HL-60 (cell line): ENCODE data around the gene IBTK.
"Not testable (repeated sequence)": the region's sequence is repeated elsewhere in the genome, so short reads cannot be mapped to it uniquely, and the experiment has no call there.

Experiments
- DNase-seq, 2 experiments: peaks; one replicate each; pipeline ENCODE4 v3.0.0-alpha.2; 2010 to 2020; ENCODE audit warnings: low read depth in 1 of 2, low spot score in 1 of 2
- H3K27ac ChIP-seq: fragments of 250-450 bp; sonication (Bioruptor Pico); replicated peaks from 2 replicates; pipeline ENCODE4 v1.5.1; 2020; ENCODE audit warnings: mild to moderate bottlenecking, moderate library complexity
- H3K27me3 ChIP-seq: fragments of 250-450 bp; sonication (Bioruptor Pico); 2 replicates; pipeline ENCODE4 v1.5.1; 2021; ENCODE audit warnings: mild to moderate bottlenecking, moderate library complexity; ENCODE audit not compliant: insufficient read depth, poor library complexity, severe bottlenecking
- H3K4me3 ChIP-seq: replicated peaks from 2 replicates; pipeline ENCODE4 v1.5.1; 2011; ENCODE audit warnings: mild to moderate bottlenecking, control low read depth, low read length; ENCODE audit not compliant: insufficient read depth
- CTCF ChIP-seq: IDR thresholded peaks from one replicate; pipeline ENCODE4 v1.5.1; 2011; ENCODE audit warnings: low read length, control low read depth, inconsistent platforms; ENCODE audit not compliant: insufficient read depth
- GABPA ChIP-seq: IDR thresholded peaks from 2 replicates; pipeline ENCODE4 v1.6.1; 2012; ENCODE audit warnings: low read depth
- POLR2AphosphoS5 ChIP-seq: IDR thresholded peaks from 2 replicates; pipeline ENCODE4 v1.6.1; 2012; ENCODE audit warnings: low read depth
- REST ChIP-seq: IDR thresholded peaks from 2 replicates; pipeline ENCODE4 v1.6.1; 2012; ENCODE audit warnings: low read depth; ENCODE audit not compliant: insufficient replicate concordance
- SPI1 ChIP-seq: IDR thresholded peaks from 2 replicates; pipeline ENCODE4 v1.6.1; 2012; ENCODE audit warnings: low read depth, mild to moderate bottlenecking, borderline replicate concordance

Gene IBTK

DNA sequence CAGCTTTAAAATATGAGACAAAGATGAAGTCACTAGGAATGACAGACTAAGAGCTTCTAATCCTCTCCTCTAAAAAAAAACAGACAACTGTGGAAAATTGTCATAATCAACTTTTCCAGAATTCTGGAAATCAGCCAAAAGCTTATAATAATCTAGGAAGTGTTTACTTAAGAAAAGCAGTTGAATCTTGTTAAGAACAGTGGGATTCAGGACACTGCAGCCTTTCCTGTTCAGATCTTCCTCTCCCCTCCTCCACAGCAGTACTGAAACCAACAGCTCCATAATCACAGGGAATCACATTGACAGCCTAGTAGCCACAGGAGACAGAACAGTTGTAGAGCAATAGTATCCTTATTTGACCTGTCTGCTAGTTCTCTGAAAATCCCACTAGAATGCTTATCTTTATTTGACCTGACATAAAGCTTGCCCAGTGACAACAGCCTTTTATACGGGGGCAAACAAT, 41.6 kb downstream of the IBTK start:
- no peak for DNase-seq
- no peak overlapping the region for H3K27ac ChIP-seq

DNA sequence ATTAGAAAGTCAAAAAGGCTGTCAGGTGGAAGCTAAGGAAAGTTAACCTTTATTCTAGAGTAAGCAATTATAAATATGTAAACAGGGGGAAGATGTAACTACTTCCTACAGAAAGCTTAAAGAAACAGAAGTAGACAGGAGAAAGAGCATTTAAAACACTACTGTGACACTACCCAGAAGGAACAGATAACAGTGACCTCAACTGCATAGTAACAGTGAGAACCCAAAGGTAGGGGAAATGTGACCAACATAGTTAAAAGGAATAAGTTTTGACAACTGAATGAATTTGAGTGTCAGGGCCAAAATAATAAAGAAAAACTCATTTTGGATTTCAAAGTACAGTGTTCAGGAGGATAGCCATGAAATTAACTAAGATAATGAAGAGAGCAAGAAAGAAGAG, 43.5 kb downstream of the IBTK start:
- DNase-seq = no peak
- Histone ChIP-seq H3K27ac (no peak overlapping the region), H3K4me3 (no peak overlapping the region), H3K27me3 (no peaks in the 10 kb centered on the region)
- no peak for TF ChIP-seq GABPA
- TF ChIP-seq SPI1 = no peak
- no peak for TF ChIP-seq REST
- TF ChIP-seq POLR2AphosphoS5 = no peak
- no peak for TF ChIP-seq CTCF

More for the DNA sequence above, 41.6 kb downstream of the IBTK start:
- Histone ChIP-seq H3K27me3 (no peaks in the 10 kb centered on the region), H3K4me3 (no peak overlapping the region)
- TF ChIP-seq REST = no peak
- no peak for TF ChIP-seq SPI1

- Histone ChIP-seq H3K4me3 (no peak overlapping the region), H3K27ac (no peak overlapping the region), H3K27me3 (no peaks in the 10 kb centered on the region)
- DNase-seq = no peak
- no peak for TF ChIP-seq REST
- no peak for TF ChIP-seq GABPA
- no peak for TF ChIP-seq SPI1
- no peak for TF ChIP-seq POLR2AphosphoS5
- TF ChIP-seq CTCF = no peak
Measured at GRCh38 chr6:82197784-82198183, 49.8 kb downstream of the IBTK start.

DNA sequence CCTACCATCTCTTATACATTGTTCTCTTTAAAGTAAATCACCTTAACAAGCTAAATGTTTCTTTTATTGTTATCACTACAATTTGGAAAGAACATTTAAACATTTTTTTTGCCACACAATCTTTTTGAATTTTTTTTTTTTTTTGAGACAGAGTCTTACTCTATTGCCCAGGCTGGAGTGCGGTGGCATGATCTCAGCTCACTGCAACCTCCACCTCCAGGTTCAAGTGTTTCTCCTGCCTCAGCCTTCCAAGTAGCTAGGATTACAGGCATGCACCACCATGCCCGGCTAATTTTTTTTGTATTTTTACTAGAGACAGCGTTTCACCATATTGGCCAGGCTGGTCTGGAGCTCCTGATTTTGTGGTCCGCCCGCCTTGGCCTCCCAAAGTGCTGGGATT, 50.3 kb downstream of the IBTK start:
- H3K27me3 ChIP-seq, H3K27ac ChIP-seq, H3K4me3 ChIP-seq, DNase-seq: not testable (repeated sequence)
